ENCODE results near the gene IL1R1. TPM values are rescaled to one million over a fixed set of nuclear protein-coding genes. Genes with fewer than 3 reads are reported as not detected.

The IL1R1 gene, protein sequence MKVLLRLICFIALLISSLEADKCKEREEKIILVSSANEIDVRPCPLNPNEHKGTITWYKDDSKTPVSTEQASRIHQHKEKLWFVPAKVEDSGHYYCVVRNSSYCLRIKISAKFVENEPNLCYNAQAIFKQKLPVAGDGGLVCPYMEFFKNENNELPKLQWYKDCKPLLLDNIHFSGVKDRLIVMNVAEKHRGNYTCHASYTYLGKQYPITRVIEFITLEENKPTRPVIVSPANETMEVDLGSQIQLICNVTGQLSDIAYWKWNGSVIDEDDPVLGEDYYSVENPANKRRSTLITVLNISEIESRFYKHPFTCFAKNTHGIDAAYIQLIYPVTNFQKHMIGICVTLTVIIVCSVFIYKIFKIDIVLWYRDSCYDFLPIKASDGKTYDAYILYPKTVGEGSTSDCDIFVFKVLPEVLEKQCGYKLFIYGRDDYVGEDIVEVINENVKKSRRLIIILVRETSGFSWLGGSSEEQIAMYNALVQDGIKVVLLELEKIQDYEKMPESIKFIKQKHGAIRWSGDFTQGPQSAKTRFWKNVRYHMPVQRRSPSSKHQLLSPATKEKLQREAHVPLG
- 89.8 and 116 TPM in 2 replicates for total RNA-seq

DNA sequence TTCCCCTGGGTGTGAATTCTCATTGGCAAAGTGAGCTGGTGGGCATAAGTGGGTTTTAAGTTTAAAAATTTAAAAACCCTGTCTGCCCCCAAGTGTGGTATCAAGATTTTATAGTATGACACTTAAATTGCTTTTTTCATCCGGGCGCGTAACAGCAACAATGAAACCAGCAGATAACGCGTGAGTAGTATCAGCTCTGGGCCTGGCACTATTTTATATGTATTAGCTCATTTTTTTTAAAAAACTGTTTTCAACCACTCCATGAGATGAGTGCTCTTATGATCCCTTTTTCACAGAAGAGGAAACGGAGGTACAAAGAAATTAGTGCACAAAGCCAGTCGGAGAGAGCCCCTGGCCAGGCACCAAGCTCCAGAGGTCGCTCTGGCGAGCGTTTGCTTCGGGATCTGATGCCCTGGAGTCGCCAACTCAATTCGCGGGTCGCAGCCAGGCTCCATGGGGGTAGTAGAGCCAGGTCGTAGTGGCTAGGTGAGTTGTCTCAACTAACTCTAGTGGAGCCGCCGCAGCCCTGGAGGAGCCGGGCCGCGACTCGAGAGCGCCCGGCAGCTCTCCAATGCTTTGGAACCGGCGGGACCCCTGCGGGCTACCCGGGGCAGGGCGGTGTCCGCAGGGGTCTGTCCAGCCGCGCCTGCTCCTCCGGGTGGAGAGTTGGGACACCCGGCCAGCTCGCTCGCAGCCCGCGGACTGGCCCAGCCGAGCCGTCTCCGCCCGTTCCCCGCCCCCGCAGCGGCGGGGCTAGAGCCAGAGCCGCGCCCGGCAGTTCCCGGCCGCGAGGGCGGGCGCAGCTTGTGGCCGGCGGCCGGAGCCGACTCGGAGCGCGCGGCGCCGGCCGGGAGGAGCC lies at the start of gene IL1R1:
IL1R1 (plus strand) TSS at position 777 of the 859 bp plus-strand sequence. CDS start 14,979 bp downstream, outside the sequence.
- peak; percentile 98 for DNase-seq (ENCODE audit: insufficient read length, low spot score, missing footprints)

DNA sequence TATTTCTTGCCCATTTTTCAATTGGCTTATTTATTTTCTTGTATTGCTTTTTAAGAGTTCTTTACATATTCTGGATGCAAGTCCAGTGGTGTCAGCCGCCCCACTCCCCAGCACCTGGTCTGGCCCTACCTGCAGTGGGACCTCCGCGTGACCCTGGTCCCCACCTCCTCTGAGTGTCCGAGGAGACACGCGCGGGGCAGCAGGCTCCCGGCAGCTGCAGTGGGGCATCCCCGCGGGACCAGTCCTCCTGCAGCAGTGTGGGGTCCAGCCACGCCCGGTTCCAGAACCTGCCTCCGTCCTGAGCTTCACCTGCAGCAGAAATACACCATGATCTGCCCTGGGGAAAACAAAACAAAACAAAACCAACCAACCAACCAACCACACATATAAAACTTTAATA lies 48.9 kb upstream of the IL1R1 start:
- H4K20me1 ChIP-seq (ENCODE audit: insufficient read depth, low read length) = no peaks in the 10 kb centered on the region
- TF ChIP-seq, protein P1, sequence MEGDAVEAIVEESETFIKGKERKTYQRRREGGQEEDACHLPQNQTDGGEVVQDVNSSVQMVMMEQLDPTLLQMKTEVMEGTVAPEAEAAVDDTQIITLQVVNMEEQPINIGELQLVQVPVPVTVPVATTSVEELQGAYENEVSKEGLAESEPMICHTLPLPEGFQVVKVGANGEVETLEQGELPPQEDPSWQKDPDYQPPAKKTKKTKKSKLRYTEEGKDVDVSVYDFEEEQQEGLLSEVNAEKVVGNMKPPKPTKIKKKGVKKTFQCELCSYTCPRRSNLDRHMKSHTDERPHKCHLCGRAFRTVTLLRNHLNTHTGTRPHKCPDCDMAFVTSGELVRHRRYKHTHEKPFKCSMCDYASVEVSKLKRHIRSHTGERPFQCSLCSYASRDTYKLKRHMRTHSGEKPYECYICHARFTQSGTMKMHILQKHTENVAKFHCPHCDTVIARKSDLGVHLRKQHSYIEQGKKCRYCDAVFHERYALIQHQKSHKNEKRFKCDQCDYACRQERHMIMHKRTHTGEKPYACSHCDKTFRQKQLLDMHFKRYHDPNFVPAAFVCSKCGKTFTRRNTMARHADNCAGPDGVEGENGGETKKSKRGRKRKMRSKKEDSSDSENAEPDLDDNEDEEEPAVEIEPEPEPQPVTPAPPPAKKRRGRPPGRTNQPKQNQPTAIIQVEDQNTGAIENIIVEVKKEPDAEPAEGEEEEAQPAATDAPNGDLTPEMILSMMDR (IDR thresholded peaks at IDR 0.05; ENCODE audit: extremely low read depth, low read depth, low read length) = no peak
- no peaks in the 10 kb centered on the region for H3K36me3 ChIP-seq (ENCODE audit: insufficient read depth, low read length)
- peaks cover 9% of the 10 kb centered on the region for H3K4me1 ChIP-seq (ENCODE audit: insufficient read depth, low read length)
- H2AFZ ChIP-seq (ENCODE audit: low read length) = no peak overlapping the region
- H3K9me3 ChIP-seq (ENCODE audit: low read depth, low read length) = no peaks in the 10 kb centered on the region
- no peak overlapping the region for H3K4me2 ChIP-seq (ENCODE audit: insufficient read depth, low read length)
- H3K27ac ChIP-seq (ENCODE audit: low read depth, low read length) = no peak overlapping the region
- H3K27me3 ChIP-seq (ENCODE audit: insufficient read depth, low read length) = no peaks in the 10 kb centered on the region
- no peak overlapping the region for H3K4me3 ChIP-seq (ENCODE audit: insufficient read depth, low read length)
- peak; percentile 27 for DNase-seq (ENCODE audit: insufficient read length, low spot score, missing footprints)
- no peaks in the 10 kb centered on the region for H3K79me2 ChIP-seq (ENCODE audit: insufficient read depth, low read length)

More for the DNA sequence above, at the start of gene IL1R1:
- Histone ChIP-seq H3K27me3 (ENCODE audit: insufficient read depth, low read length) (no peaks in the 10 kb centered on the region), H3K4me3 (ENCODE audit: insufficient read depth, low read length) (peak within 1 kb of the TSS; percentile 82), H3K4me2 (ENCODE audit: insufficient read depth, low read length) (peak within 1 kb of the TSS; percentile 96), H3K79me2 (ENCODE audit: insufficient read depth, low read length) (peaks cover 45% of the 10 kb centered on the region), H4K20me1 (ENCODE audit: insufficient read depth, low read length) (peaks cover under 1% of the 10 kb centered on the region), H3K4me1 (ENCODE audit: insufficient read depth, low read length) (peaks cover 20% of the 10 kb centered on the region), H3K36me3 (ENCODE audit: insufficient read depth, low read length) (peaks cover 30% of the 10 kb centered on the region), H2AFZ (ENCODE audit: low read length) (peak within 1 kb of the TSS; percentile 45), H3K9me3 (ENCODE audit: low read depth, low read length) (peaks cover 24% of the 10 kb centered on the region), H3K27ac (ENCODE audit: low read depth, low read length) (peak within 1 kb of the TSS; percentile 84)
- TF ChIP-seq, protein P1 (IDR thresholded peaks at IDR 0.05; ENCODE audit: extremely low read depth, low read depth, low read length) = no peak

DNA sequence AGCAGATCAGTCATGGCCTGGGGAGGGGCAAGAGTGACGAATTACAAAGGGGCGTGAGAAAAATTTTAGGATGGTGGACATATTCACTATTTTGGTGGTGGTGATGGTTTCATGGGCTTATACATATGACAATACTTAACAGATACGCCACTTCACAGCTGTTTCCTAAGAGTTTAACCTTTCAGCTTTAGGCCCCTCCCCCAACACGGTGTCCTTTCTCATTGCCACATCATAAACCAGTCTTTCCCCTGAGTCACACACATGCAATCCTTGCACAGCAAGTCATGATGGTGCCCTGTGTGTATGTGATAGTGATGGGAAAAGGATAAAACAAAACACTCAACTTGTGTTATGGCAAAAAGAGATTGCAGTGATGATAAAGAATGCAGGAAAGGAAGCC lies 47.6 kb upstream of the IL1R1 start:
- Histone ChIP-seq H3K9me3 (ENCODE audit: low read depth, low read length) (no peaks in the 10 kb centered on the region), H3K36me3 (ENCODE audit: insufficient read depth, low read length) (no peaks in the 10 kb centered on the region), H3K79me2 (ENCODE audit: insufficient read depth, low read length) (no peaks in the 10 kb centered on the region), H3K4me2 (ENCODE audit: insufficient read depth, low read length) (no peak overlapping the region), H2AFZ (ENCODE audit: low read length) (no peak overlapping the region), H3K27ac (ENCODE audit: low read depth, low read length) (peak overlapping the region; percentile 66), H3K4me3 (ENCODE audit: insufficient read depth, low read length) (no peak overlapping the region), H3K27me3 (ENCODE audit: insufficient read depth, low read length) (no peaks in the 10 kb centered on the region), H4K20me1 (ENCODE audit: insufficient read depth, low read length) (no peaks in the 10 kb centered on the region), H3K4me1 (ENCODE audit: insufficient read depth, low read length) (peaks cover 11% of the 10 kb centered on the region)
- DNase-seq (ENCODE audit: insufficient read length, low spot score, missing footprints) = peak; percentile 53
- TF ChIP-seq, protein P1 (IDR thresholded peaks at IDR 0.05; ENCODE audit: extremely low read depth, low read depth, low read length) = no peak

Data from osteoblast (primary cell).